K562 (cell line): ENCODE results near the gene MYL6B. TPM values are rescaled to one million over a fixed set of nuclear protein-coding genes. Genes with fewer than 3 reads are reported as not detected.

Experiments used
- RBM17 ChIP-seq: fragments of 200-400 bp; formaldehyde crosslinking; IDR thresholded peaks from 2 replicates; pipeline ENCODE4 v1.6.1; 2017; ENCODE audit warnings: low read depth, mild to moderate bottlenecking, low read length, borderline replicate concordance
- ZNF318 ChIP-seq, 2 experiments: fragments of 450-650 bp; IDR thresholded peaks; 2 replicates each; pipeline ENCODE4 v1.6.1; 2016; ENCODE audit warnings: mild to moderate bottlenecking in 2 of 2, borderline replicate concordance in 1 of 2, low read depth in 1 of 2, moderate library complexity in 1 of 2
- polyA plus RNA-seq, 8 experiments: library from polyadenylated mRNA; depleted of rRNA in 4 of 8; stranded (reverse) in 5 of 8; unstranded in 3 of 8; fragments of >200 nt; fragmentation: Nextera tagmentation in 2 of 8; fragmentation: Illumina TruSeq in 1 of 8; extraction: Ambion mirVana in 2 of 8; extraction: Trizol in 1 of 8; gene quantifications; 2 replicates each; pipeline versions ENCODE4 v1.2.1 to v1.2.3, GENCODE V29; 2011 to 2014; ENCODE audit warnings: inconsistent platforms in 1 of 8, missing spikeins in 1 of 8
- total RNA-seq, 7 experiments: library from RNA; depleted of rRNA in 6 of 7; stranded (reverse); fragments of >200 nt in 6 of 7; fragmentation: Illumina TruSeq in 2 of 7; extraction: Trizol in 2 of 7; gene quantifications; 2 replicates each; pipeline versions ENCODE4 v1.2.1 to v1.2.3, GENCODE V29; 2011 to 2021; ENCODE audit warnings: low replicate concordance in 1 of 7

Gene MYL6B
- total and polyA plus RNA-seq, 9 of the 15 experiments (the other 6 are each of a cell fraction or from before 2014, with no cell fraction given), result 42.8 to 77.3 (median 68.6) TPM

- TF ChIP-seq ZNF318 (IDR thresholded peaks at IDR 0.05; ENCODE audit: borderline replicate concordance in 1 of 2, low read depth in 1 of 2) (0 out of 4 replicates have a peak, but pooled peaks of 1 of the 2 experiments have one; percentile 59), RBM17 (no peak)
These were observed 25.6 kb upstream of the MYL6B start (continued) for GRCh38 chr12:56126732-56127239.
